Measurements from ENCODE around the gene DOCK9. TPM values are rescaled to one million over a fixed set of nuclear protein-coding genes. Genes with fewer than 3 reads are reported as not detected.

The DOCK9 gene
- total RNA-seq: 68.7 and 125 TPM in 2 replicates

GRCh38 chr13:98977568-98978265 lies at the start of gene DOCK9:
Gene DOCK9 (minus strand): TSS chr13:98978064. CDS start chr13:98977909, 155 bp downstream.

GRCh38 chr13:98752467-98753290 lies 225.2 kb downstream of the DOCK9 start, which contains the start of gene SLC15A1:
Gene SLC15A1 (minus strand): TSS chr13:98752672. CDS start chr13:98752598, 74 bp downstream.

Other genes starting within 250 kb of the DOCK9 start
- gene SLC15A1, start 225.4 kb downstream of the DOCK9 start, total RNA-seq: 0.34 and 1.3 TPM in 2 replicates
- gene UBAC2, start 222.8 kb upstream of the DOCK9 start, total RNA-seq: 53.7 and 65.8 TPM in 2 replicates